Midbrain (tissue), 1 donor: ENCODE results near the gene BUD31.
"Not testable (repeated sequence)": the region's sequence is repeated elsewhere in the genome, so short reads cannot be mapped to it uniquely, and the experiment has no call there.

Experiments used
- DNase-seq: peaks from one replicate; lab custom pipeline; 2025; lab: John Stamatoyannopoulos, UW

Gene BUD31

GRCh38 chr7:99408379-99409191 lies at the start of gene BUD31, which contains the start of gene PDAP1:
Gene BUD31 (plus strand): TSS chr7:99408969. CDS start chr7:99411093, 2,124 bp downstream.
Gene PDAP1 (minus strand): TSS chr7:99408597. CDS start chr7:99408548, 49 bp downstream.
- peak; percentile 97 for DNase-seq

- no peak for DNase-seq
These were observed 49.2 kb upstream of the BUD31 start for GRCh38 chr7:99359465-99360154.

- DNase-seq = no peak
These were observed 46.0 kb upstream of the BUD31 start for GRCh38 chr7:99362801-99363200.

- DNase-seq = no peak
These were observed 45.5 kb upstream of the BUD31 start for GRCh38 chr7:99363286-99363685.

GRCh38 chr7:99365318-99366141 lies 43.2 kb upstream of the BUD31 start:
- DNase-seq = no peak

GRCh38 chr7:99366646-99367045 lies 42.1 kb upstream of the BUD31 start:
- no peak for DNase-seq

GRCh38 chr7:99368750-99369389 lies 39.9 kb upstream of the BUD31 start:
- no peak for DNase-seq

- no peak for DNase-seq
These were observed 38.9 kb upstream of the BUD31 start for GRCh38 chr7:99369767-99370391.

GRCh38 chr7:99371376-99371920 lies 37.3 kb upstream of the BUD31 start:
- no peak for DNase-seq

GRCh38 chr7:99372275-99373090 lies 36.3 kb upstream of the BUD31 start:
- DNase-seq = no peak

GRCh38 chr7:99373091-99374066 lies 35.4 kb upstream of the BUD31 start:
- DNase-seq = no peak

GRCh38 chr7:99374111-99375064 lies 34.4 kb upstream of the BUD31 start, which contains the start of gene ARPC1B:
Gene ARPC1B (plus strand): TSS chr7:99374730. CDS start chr7:99385715, 10,985 bp downstream.
- no peak for DNase-seq

- DNase-seq = peak; percentile 41
These were observed 33.5 kb upstream of the BUD31 start for GRCh38 chr7:99375070-99375807.

- peak; percentile 10 for DNase-seq
These were observed 29.7 kb upstream of the BUD31 start for GRCh38 chr7:99379043-99379577.

- not testable (repeated sequence) for DNase-seq
These were observed 29.1 kb upstream of the BUD31 start for GRCh38 chr7:99379693-99380031.

- DNase-seq = peak; percentile 29
These were observed 28.5 kb upstream of the BUD31 start for GRCh38 chr7:99380032-99380822.
